Naive thymus-derived CD4-positive, alpha-beta T cell (primary cell): ENCODE results near the gene MICAL3. TPM values are rescaled to one million over a fixed set of nuclear protein-coding genes. Genes with fewer than 3 reads are reported as not detected.

Experiments
- ATAC-seq: fragments of 150-1000 bp; cut with Tn5 transposase; 2 replicates; pipeline ENCODE4 v1.10.0; 2021; ENCODE audit warnings: mild to moderate bottlenecking, moderate library complexity
- CTCF ChIA-PET: fragments of 350-600 bp; sonication (Branson Sonifier 250); formaldehyde crosslinking; loops from one replicate; lab custom pipeline; 2021; ENCODE audit warnings: antibody characterized with exemption; lab: Charles Lee
- POLR2A ChIA-PET: fragments of 350-600 bp; sonication (Branson Sonifier 250); formaldehyde crosslinking; loops from one replicate; lab custom pipeline; 2021; ENCODE audit warnings: antibody characterized with exemption, inconsistent platforms; lab: Charles Lee
- DNase-seq, 9 donors: peaks; one replicate each; pipeline versions ENCODE4 v3.0.0 to v3.0.0-alpha.2; 2020 to 2022; ENCODE audit warnings: mixed read lengths in 1 of 9
- H3K27ac ChIP-seq: one replicate; pipeline ENCODE4 v1.7.0; 2013; ENCODE audit warnings: mild to moderate bottlenecking, low read depth, low read length, moderate library complexity
- H3K27me3 ChIP-seq, 2 donors: one replicate each; pipeline ENCODE4 v1.7.0; 2013; ENCODE audit warnings: low read length in 2 of 2, mild to moderate bottlenecking in 2 of 2, moderate library complexity in 2 of 2; ENCODE audit not compliant: control insufficient read depth in 2 of 2, insufficient read depth in 2 of 2
- H3K36me3 ChIP-seq, 3 experiments: 1 replicate in 2 of 3; 2 replicates in 1 of 3; pipeline ENCODE4 v1.7.0; 2013; ENCODE audit warnings: low read length in 3 of 3, mild to moderate bottlenecking in 3 of 3, moderate library complexity in 1 of 3; ENCODE audit not compliant: insufficient read depth in 3 of 3, control insufficient read depth in 2 of 3
- H3K4me1 ChIP-seq, 2 donors: one replicate each; pipeline ENCODE4 v1.7.0; 2013; ENCODE audit warnings: low read length in 2 of 2, mild to moderate bottlenecking in 2 of 2, moderate library complexity in 1 of 2; ENCODE audit not compliant: control insufficient read depth in 2 of 2, insufficient read depth in 2 of 2
- H3K4me3 ChIP-seq: 2 replicates; pipeline ENCODE4 v1.7.0; 2013; ENCODE audit warnings: mild to moderate bottlenecking, low read length
- H3K9me3 ChIP-seq, 3 experiments: 1 replicate in 2 of 3; 2 replicates in 1 of 3; pipeline ENCODE4 v1.7.0; 2013; ENCODE audit warnings: low read length in 3 of 3; ENCODE audit not compliant: control insufficient read depth in 2 of 3
- H3K27ac Mint-ChIP-seq, 9 donors: one replicate each; pipeline ENCODE4 v1.8.0; 2020 to 2022; ENCODE audit warnings: mixed read lengths in 9 of 9, mild to moderate bottlenecking in 8 of 9, moderate library complexity in 5 of 9, inconsistent platforms in 2 of 9
- H3K27me3 Mint-ChIP-seq, 5 donors: one replicate each; pipeline ENCODE4 v1.8.0; 2021 to 2022; ENCODE audit warnings: mixed read lengths in 5 of 5, mild to moderate bottlenecking in 1 of 5
- H3K36me3 Mint-ChIP-seq, 5 donors: one replicate each; pipeline ENCODE4 v1.8.0; 2020 to 2022; ENCODE audit warnings: mixed read lengths in 5 of 5, mild to moderate bottlenecking in 3 of 5, inconsistent platforms in 1 of 5
- H3K4me1 Mint-ChIP-seq, 7 donors: one replicate each; pipeline ENCODE4 v1.8.0; 2020 to 2022; ENCODE audit warnings: mixed read lengths in 7 of 7, mild to moderate bottlenecking in 3 of 7, inconsistent platforms in 1 of 7
- H3K4me3 Mint-ChIP-seq, 10 donors: one replicate each; pipeline ENCODE4 v1.8.0; 2020 to 2022; ENCODE audit warnings: mild to moderate bottlenecking in 10 of 10, mixed read lengths in 10 of 10, moderate library complexity in 6 of 10, inconsistent platforms in 2 of 10
- H3K9me3 Mint-ChIP-seq, 11 donors: one replicate each; pipeline ENCODE4 v1.8.0; 2020 to 2022; ENCODE audit warnings: mixed read lengths in 11 of 11, mild to moderate bottlenecking in 4 of 11, inconsistent platforms in 1 of 11, moderate library complexity in 1 of 11
- intact Hi-C, 2 donors: fragments of 100-400 bp; cut with micrococcal nuclease; formaldehyde crosslinking; loops; one replicate each; pipeline ENCODE4 v1.15.1; 2023
- polyA plus RNA-seq, 2 donors: library from polyadenylated mRNA; unstranded; fragments of 300-500 nt; fragmentation: Illumina TruSeq; gene quantifications; one replicate each; pipeline ENCODE4 v1.2.3, GENCODE V29; 2021
- total RNA-seq, 6 experiments: library from RNA in 5 of 6; stranded (reverse) in 5 of 6; gene quantifications; 1 replicate in 5 of 6; 2 replicates in 1 of 6; pipeline ENCODE4 v1.2.3 and lab custom pipeline; 2021 to 2026

The MICAL3 gene
- total and polyA plus RNA-seq, 7 experiments from 2014 or later: 0.28 to 43.9 (median 11.4) TPM

GRCh38 chr22:17836992-17837742 lies 187.2 kb downstream of the MICAL3 start:
- intact Hi-C loops: no loop called here
- no peak overlapping the region for H3K27ac ChIP-seq
- H3K36me3 Mint-ChIP-seq: no peaks in the 10 kb centered on the region
- ATAC-seq (no peak), DNase-seq (no peak)
- H3K27me3 Mint-ChIP-seq: no peaks in the 10 kb centered on the region
- peaks cover 0 to 1% (median 0%) of the 10 kb centered on the region in 11 donors for H3K9me3 Mint-ChIP-seq
- H3K4me1 ChIP-seq: peaks cover 0 to 5% of the 10 kb centered on the region in 2 donors
- H3K4me1 Mint-ChIP-seq: peaks cover 0 to 3% (median 0%) of the 10 kb centered on the region in 7 donors
- H3K4me3 Mint-ChIP-seq: no peak overlapping the region
- H3K9me3 ChIP-seq: no peaks in the 10 kb centered on the region
- H3K36me3 ChIP-seq: no peaks in the 10 kb centered on the region
- ChIA-PET CTCF (no interaction called here), POLR2A (no interaction called here)
- H3K4me3 ChIP-seq: no peak overlapping the region
- H3K27ac Mint-ChIP-seq: no peak overlapping the region
- no peaks in the 10 kb centered on the region for H3K27me3 ChIP-seq

- POLR2A ChIA-PET: no interaction called here
These were observed 189.1 kb downstream of the MICAL3 start for GRCh38 chr22:17835256-17835655.

GRCh38 chr22:17833489-17833888 lies 190.9 kb downstream of the MICAL3 start:
- Mint-ChIP-seq H3K4me1 (peaks cover 0 to 10% (median 8%) of the 10 kb centered on the region in 7 donors), H3K27me3 (no peaks in the 10 kb centered on the region), H3K4me3 (no peak overlapping the region), H3K36me3 (no peaks in the 10 kb centered on the region), H3K9me3 (peaks cover 0 to 1% (median 0%) of the 10 kb centered on the region in 11 donors), H3K27ac (no peak overlapping the region)
- H3K4me1 ChIP-seq: peaks cover 0 to 6% of the 10 kb centered on the region in 2 donors
- no peaks in the 10 kb centered on the region for H3K36me3 ChIP-seq
- CTCF ChIA-PET: interaction anchor here (1.0 to 1.3 kb wide), 2 partner anchors 239 to 242 kb away, joined by 3 to 8 read pairs; no protein-coding TSS in a partner anchor
- POLR2A ChIA-PET: no interaction called here
- H3K27ac ChIP-seq: no peak overlapping the region
- ATAC-seq (no peak), DNase-seq (no peak)
- intact Hi-C loops: loop anchor here in 1 of 2 donors (5.0 kb wide), 1 partner anchor 319 kb away; the partner anchor contains the start of gene USP18
- no peaks in the 10 kb centered on the region for H3K9me3 ChIP-seq
- no peak overlapping the region for H3K4me3 ChIP-seq
- H3K27me3 ChIP-seq: no peaks in the 10 kb centered on the region

More at GRCh38 chr22:17835256-17835655, 189.1 kb downstream of the MICAL3 start:
- H3K4me1 Mint-ChIP-seq: peaks cover 0 to 2% (median under 1%) of the 10 kb centered on the region in 7 donors
- Histone ChIP-seq H3K4me1 (no peaks in the 10 kb centered on the region), H3K27ac (no peak overlapping the region), H3K4me3 (no peak overlapping the region), H3K36me3 (no peaks in the 10 kb centered on the region), H3K27me3 (no peaks in the 10 kb centered on the region), H3K9me3 (no peaks in the 10 kb centered on the region)
- ATAC-seq (no peak), DNase-seq (no peak)
- CTCF ChIA-PET: no interaction called here
- no peaks in the 10 kb centered on the region for H3K27me3 Mint-ChIP-seq
- H3K27ac Mint-ChIP-seq: no peak overlapping the region
- peaks cover 0 to 1% (median 0%) of the 10 kb centered on the region in 11 donors for H3K9me3 Mint-ChIP-seq
- intact Hi-C loops: no loop called here
- no peak overlapping the region for H3K4me3 Mint-ChIP-seq
- H3K36me3 Mint-ChIP-seq: no peaks in the 10 kb centered on the region

GRCh38 chr22:17832665-17833064 lies 191.7 kb downstream of the MICAL3 start:
- H3K4me3 Mint-ChIP-seq: no peak overlapping the region
- peaks cover 0 to 1% (median 0%) of the 10 kb centered on the region in 11 donors for H3K9me3 Mint-ChIP-seq
- Histone ChIP-seq H3K36me3 (no peaks in the 10 kb centered on the region), H3K4me1 (peaks cover 0 to 6% of the 10 kb centered on the region in 2 donors), H3K9me3 (no peaks in the 10 kb centered on the region), H3K4me3 (no peak overlapping the region), H3K27me3 (no peaks in the 10 kb centered on the region), H3K27ac (no peak overlapping the region)
- POLR2A ChIA-PET: no interaction called here
- H3K27me3 Mint-ChIP-seq: no peaks in the 10 kb centered on the region
- H3K27ac Mint-ChIP-seq: no peak overlapping the region
- H3K36me3 Mint-ChIP-seq: peaks cover 0 to 3% (median 0%) of the 10 kb centered on the region in 5 donors
- ATAC-seq: no peak
- no peak for DNase-seq
- peaks cover 0 to 10% (median 8%) of the 10 kb centered on the region in 7 donors for H3K4me1 Mint-ChIP-seq
- intact Hi-C loops: loop anchor here in 1 of 2 donors (5.0 kb wide), 1 partner anchor 320 kb away; the partner anchor contains the start of gene USP18
- CTCF ChIA-PET: interaction anchor here (5.4 kb wide), 1 partner anchor 244 kb away, joined by 87 read pairs; the partner anchor contains the start of gene PEX26

GRCh38 chr22:17831501-17832251 lies 192.7 kb downstream of the MICAL3 start:
- ChIA-PET CTCF (interaction anchor here (5.4 kb wide), 1 partner anchor 245 kb away, joined by 87 read pairs; the partner anchor contains the start of gene PEX26), POLR2A (no interaction called here)
- no peak overlapping the region for H3K27ac ChIP-seq
- peaks cover 0 to 1% (median 0%) of the 10 kb centered on the region in 11 donors for H3K9me3 Mint-ChIP-seq
- H3K36me3 Mint-ChIP-seq: peaks cover 0 to 6% (median 0%) of the 10 kb centered on the region in 5 donors
- ATAC-seq: no peak
- peaks cover 0 to 10% (median 8%) of the 10 kb centered on the region in 7 donors for H3K4me1 Mint-ChIP-seq
- peaks cover 0 to 6% of the 10 kb centered on the region in 2 donors for H3K4me1 ChIP-seq
- no peaks in the 10 kb centered on the region for H3K9me3 ChIP-seq
- H3K4me3 Mint-ChIP-seq: no peak overlapping the region
- peak overlapping the region in 1 of 9 donors; percentile 28 for H3K27ac Mint-ChIP-seq
- no peaks in the 10 kb centered on the region for H3K27me3 ChIP-seq
- intact Hi-C loops: loop anchor here (2.0 to 5.0 kb wide), 2 partner anchors 77 to 321 kb away; partner anchors contain the start of gene USP18 (in 1 of the 2)
- DNase-seq: no peak
- H3K27me3 Mint-ChIP-seq: no peaks in the 10 kb centered on the region
- H3K36me3 ChIP-seq: no peaks in the 10 kb centered on the region
- no peak overlapping the region for H3K4me3 ChIP-seq
